Lower leg skin (tissue), 3 donors: ENCODE measurements around the gene MAGEA8.
"Not testable (repeated sequence)": the region's sequence is repeated elsewhere in the genome, so short reads cannot be mapped to it uniquely, and the experiment has no call there.

ENCODE experiments used
- CTCF ChIP-seq, 3 donors: fragments of 450-650 bp; IDR thresholded peaks; one replicate each; pipeline ENCODE4 v1.5.1; 2016; ENCODE audit warnings: antibody characterized with exemption in 3 of 3, mild to moderate bottlenecking in 3 of 3, moderate library complexity in 2 of 3
- POLR2A ChIP-seq, 2 donors: fragments of 450-650 bp; IDR thresholded peaks; one replicate each; pipeline ENCODE4 v1.6.1; 2016 to 2017; ENCODE audit warnings: antibody characterized with exemption in 2 of 2, mild to moderate bottlenecking in 1 of 2, moderate library complexity in 1 of 2

- TF ChIP-seq CTCF, POLR2A (IDR thresholded peaks at IDR 0.05): not testable (repeated sequence)
Measured at GRCh38 chrX:149890828-149891227, 9.8 kb downstream of the MAGEA8 start.
